Measurements from ENCODE around the gene CHD6.

DNA sequence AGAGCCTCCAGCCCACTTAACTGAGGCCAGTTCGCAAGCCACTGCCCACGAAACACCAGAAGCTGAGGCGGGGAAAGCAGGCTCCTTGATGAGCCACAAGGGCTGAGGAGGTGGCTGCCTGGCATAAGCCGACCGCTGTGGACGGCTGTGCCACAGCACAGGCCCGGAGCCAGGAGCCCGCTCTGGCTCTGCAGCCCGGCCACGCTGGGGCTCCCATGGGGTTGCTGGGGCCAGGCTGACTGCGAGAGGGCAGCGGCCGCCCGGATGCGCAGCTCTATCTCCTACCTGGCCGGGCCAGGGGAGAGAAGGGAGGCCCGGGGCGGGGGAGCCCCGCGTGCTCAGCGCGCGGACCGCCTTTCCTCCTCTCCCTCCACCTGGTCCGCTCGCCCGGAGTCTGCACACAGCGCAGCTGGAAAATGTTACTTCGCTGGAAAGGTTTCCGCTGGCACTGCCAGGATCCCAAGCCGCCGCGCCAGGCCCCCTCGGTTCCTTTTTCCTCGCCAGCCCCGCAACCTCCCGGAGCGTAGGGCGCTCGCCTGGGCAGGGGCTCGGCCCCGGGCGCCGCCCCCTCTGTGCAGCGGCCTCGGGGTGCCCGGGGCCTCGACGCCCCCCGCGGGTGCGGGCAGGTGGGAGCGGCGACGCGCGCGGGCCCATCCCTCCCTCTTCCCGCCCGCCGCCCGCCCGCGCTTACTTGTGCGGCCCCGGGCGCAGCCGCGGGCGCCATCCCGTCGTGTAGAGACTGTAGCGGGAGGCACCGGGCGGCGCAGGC is 252.2 kb downstream of the CHD6 start:
- TF ChIP-seq POLR2A (IDR thresholded peaks at IDR 0.05): no peak
- TF ChIP-seq, protein P1, sequence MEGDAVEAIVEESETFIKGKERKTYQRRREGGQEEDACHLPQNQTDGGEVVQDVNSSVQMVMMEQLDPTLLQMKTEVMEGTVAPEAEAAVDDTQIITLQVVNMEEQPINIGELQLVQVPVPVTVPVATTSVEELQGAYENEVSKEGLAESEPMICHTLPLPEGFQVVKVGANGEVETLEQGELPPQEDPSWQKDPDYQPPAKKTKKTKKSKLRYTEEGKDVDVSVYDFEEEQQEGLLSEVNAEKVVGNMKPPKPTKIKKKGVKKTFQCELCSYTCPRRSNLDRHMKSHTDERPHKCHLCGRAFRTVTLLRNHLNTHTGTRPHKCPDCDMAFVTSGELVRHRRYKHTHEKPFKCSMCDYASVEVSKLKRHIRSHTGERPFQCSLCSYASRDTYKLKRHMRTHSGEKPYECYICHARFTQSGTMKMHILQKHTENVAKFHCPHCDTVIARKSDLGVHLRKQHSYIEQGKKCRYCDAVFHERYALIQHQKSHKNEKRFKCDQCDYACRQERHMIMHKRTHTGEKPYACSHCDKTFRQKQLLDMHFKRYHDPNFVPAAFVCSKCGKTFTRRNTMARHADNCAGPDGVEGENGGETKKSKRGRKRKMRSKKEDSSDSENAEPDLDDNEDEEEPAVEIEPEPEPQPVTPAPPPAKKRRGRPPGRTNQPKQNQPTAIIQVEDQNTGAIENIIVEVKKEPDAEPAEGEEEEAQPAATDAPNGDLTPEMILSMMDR (IDR thresholded peaks at IDR 0.05): no peak

Data from right lobe of liver (tissue), 4 donors.